HepG2 (cell line): ENCODE measurements around the gene ENTPD6. TPM values are rescaled to one million over a fixed set of nuclear protein-coding genes. Genes with fewer than 3 reads are reported as not detected.
A peak's percentile ranks its signal among the peaks of the same experiment; 100 is the strongest.

Source experiments
- KDM5A ChIP-seq: fragments of 200-600 bp; sonication (generic); IDR thresholded peaks from 2 replicates; pipeline ENCODE4 v1.7.0; 2018; ENCODE audit warnings: antibody characterized with exemption, mild to moderate bottlenecking, low read length, borderline replicate concordance
- KMT2A ChIP-seq: sonication (generic); formaldehyde crosslinking; IDR thresholded peaks from 2 replicates; pipeline ENCODE4 v1.4.0; 2020; ENCODE audit warnings: missing genetic modification reagents
- MAF1 ChIP-seq: sonication (generic); formaldehyde crosslinking; IDR thresholded peaks from 2 replicates; pipeline ENCODE4 v1.5.0; 2020; ENCODE audit warnings: missing genetic modification reagents, borderline replicate concordance
- NAIF1 ChIP-seq: sonication (generic); formaldehyde crosslinking; IDR thresholded peaks from 2 replicates; pipeline ENCODE4 v1.5.0; 2020; ENCODE audit warnings: mild to moderate bottlenecking, missing genetic modification reagents, borderline replicate concordance
- NR2F6 ChIP-seq, 2 experiments: IDR thresholded peaks; 2 replicates each; pipeline ENCODE4 v1.6.1; 2016; ENCODE audit warnings: antibody characterized with exemption in 1 of 2, mild to moderate bottlenecking in 1 of 2
- PAX8 ChIP-seq: sonication (generic); formaldehyde crosslinking; IDR thresholded peaks from 2 replicates; pipeline ENCODE4 v1.8.0; 2022; ENCODE audit warnings: mild to moderate bottlenecking, missing genetic modification reagents, borderline replicate concordance
- PHF8 ChIP-seq: sonication (generic); formaldehyde crosslinking; IDR thresholded peaks from 2 replicates; pipeline ENCODE4 v1.5.0; 2020; ENCODE audit warnings: missing genetic modification reagents
- RBFOX2 ChIP-seq: fragments of 200-400 bp; formaldehyde crosslinking; IDR thresholded peaks from 2 replicates; pipeline ENCODE4 v1.6.1; 2017; ENCODE audit warnings: low read depth, mild to moderate bottlenecking, low read length
- RBM22 ChIP-seq: fragments of 200-400 bp; formaldehyde crosslinking; optimal IDR thresholded peaks from 2 replicates; pipeline ENCODE3; 2017; ENCODE audit warnings: mild to moderate bottlenecking, low read length, moderate library complexity
- RCOR2 ChIP-seq: IDR thresholded peaks from 2 replicates; pipeline ENCODE4 v1.6.1; 2016; ENCODE audit warnings: missing biosample characterization, missing genetic modification reagents
- SALL2 ChIP-seq: sonication (generic); formaldehyde crosslinking; IDR thresholded peaks from 2 replicates; pipeline ENCODE4 v1.8.1; 2023; ENCODE audit warnings: mild to moderate bottlenecking, missing genetic modification reagents, inconsistent platforms
- ZFP90 ChIP-seq: sonication (generic); formaldehyde crosslinking; IDR thresholded peaks from 2 replicates; pipeline ENCODE4 v1.8.0; 2022; ENCODE audit warnings: missing genetic modification reagents, mild to moderate bottlenecking, inconsistent platforms, borderline replicate concordance
- ZFX ChIP-seq: sonication (generic); formaldehyde crosslinking; IDR thresholded peaks from 2 replicates; pipeline ENCODE4 v1.4.0; 2020; ENCODE audit warnings: mild to moderate bottlenecking, low read depth, missing genetic modification reagents, moderate library complexity
- ZNF142 ChIP-seq: sonication (generic); formaldehyde crosslinking; IDR thresholded peaks from 2 replicates; pipeline ENCODE4 v1.4.0; 2020; ENCODE audit warnings: missing genetic modification reagents
- ZNF230 ChIP-seq: sonication (generic); formaldehyde crosslinking; IDR thresholded peaks from 2 replicates; pipeline ENCODE4 v1.4.0; 2020; ENCODE audit warnings: mild to moderate bottlenecking, missing genetic modification reagents
- ZNF430 ChIP-seq: sonication (generic); formaldehyde crosslinking; IDR thresholded peaks from 2 replicates; pipeline ENCODE4 v1.9.0; 2021; ENCODE audit warnings: mild to moderate bottlenecking, missing genetic modification reagents
- ZNF570 ChIP-seq: sonication (generic); formaldehyde crosslinking; IDR thresholded peaks from 2 replicates; pipeline ENCODE4 v1.4.0; 2020; ENCODE audit warnings: mild to moderate bottlenecking, missing genetic modification reagents, borderline replicate concordance
- ZNF616 ChIP-seq: sonication (generic); formaldehyde crosslinking; IDR thresholded peaks from 2 replicates; pipeline ENCODE4 v1.5.0; 2020; ENCODE audit warnings: low read depth, mild to moderate bottlenecking, missing genetic modification reagents
- ZNF639 ChIP-seq: conservative IDR thresholded peaks from 2 replicates; pipeline ENCODE4 v1.6.1; 2018; ENCODE audit warnings: missing genetic modification reagents
- ZNF704 ChIP-seq: sonication (generic); formaldehyde crosslinking; IDR thresholded peaks from 2 replicates; pipeline ENCODE4 v1.8.1; 2023; ENCODE audit warnings: mild to moderate bottlenecking, inconsistent platforms, moderate library complexity, missing genetic modification reagents, borderline replicate concordance
- ZNF713 ChIP-seq: sonication (generic); formaldehyde crosslinking; IDR thresholded peaks from 2 replicates; pipeline ENCODE4 v1.4.0; 2020; ENCODE audit warnings: mild to moderate bottlenecking, missing genetic modification reagents
- ZSCAN25 ChIP-seq: sonication (generic); formaldehyde crosslinking; IDR thresholded peaks from 2 replicates; pipeline ENCODE4 v1.8.0; 2022; ENCODE audit warnings: mild to moderate bottlenecking, missing genetic modification reagents
- polyA plus RNA-seq, 8 experiments: library from polyadenylated mRNA; depleted of rRNA in 3 of 8; stranded (reverse) in 7 of 8; unstranded in 1 of 8; fragments of >200 nt; fragmentation: Illumina TruSeq in 4 of 8; extraction: Trizol in 4 of 8; gene quantifications; 2 replicates each; pipeline versions ENCODE4 v1.2.1 to v1.2.3, GENCODE V29; 2011 to 2016; ENCODE audit warnings: low read depth in 4 of 8, missing spikeins in 1 of 8, mixed read lengths in 1 of 8; ENCODE audit not compliant: insufficient read depth in 1 of 8
- total RNA-seq, 5 experiments: library from RNA; depleted of rRNA; stranded (reverse); fragments of >200 nt; fragmentation: Illumina TruSeq; extraction: Trizol; gene quantifications; 2 replicates each; pipeline ENCODE4 v1.2.3, GENCODE V29; 2016; ENCODE audit warnings: low read depth in 1 of 5

Gene ENTPD6
- total and polyA plus RNA-seq, 2 of the 13 experiments (the other 11 are each of a cell fraction or from before 2014, with no cell fraction given): 164 to 172 TPM

GRCh38 chr20:25247518-25247955 lies 52.0 kb downstream of the ENTPD6 start (continued):
- TF ChIP-seq PAX8 (peak; percentile 13; the same call in 1 of the 2 replicates), ZNF704 (peak; percentile 8; the same call in 1 of the 2 replicates), SALL2 (CRISPR knock-in tag) (peak; percentile 7), ZSCAN25 (peak; percentile 27), ZFP90 (CRISPR knock-in tag) (0 out of 2 replicates have a peak, but pooled peaks have one; percentile 6), NAIF1 (CRISPR knock-in tag) (peak; percentile 48; the same call in 1 of the 2 replicates), ZNF570 (CRISPR knock-in tag) (no peak), ZNF616 (CRISPR knock-in tag) (no peak), KDM5A (peak; percentile 63; the same call in 1 of the 2 replicates), NR2F6 (IDR thresholded peaks at IDR 0.05) (no peak), NR2F6 (CRISPR knock-in tag; IDR thresholded peaks at IDR 0.05) (peak; percentile 9; the same call in 1 of the 2 replicates), ZNF713 (CRISPR knock-in tag) (no peak), ZNF639 (CRISPR knock-in tag) (0 out of 2 replicates have a peak, but pooled peaks have one; percentile 23), RBFOX2 (peak; percentile 77; the same call in 1 of the 2 replicates), ZNF430 (peak; percentile 96), KMT2A (CRISPR knock-in tag) (no peak; the same call in 1 of the 2 replicates), PHF8 (CRISPR knock-in tag) (peak; percentile 92), RCOR2 (CRISPR knock-in tag) (no peak), ZNF230 (CRISPR knock-in tag) (0 out of 2 replicates have a peak, but pooled peaks have one; percentile 5), MAF1 (CRISPR knock-in tag) (0 out of 2 replicates have a peak, but pooled peaks have one; percentile 88), ZFX (CRISPR knock-in tag) (peak; percentile 95), RBM22 (no peak), ZNF142 (CRISPR knock-in tag) (peak; percentile 45; the same call in 1 of the 2 replicates)
